Stimulated activated naive CD4-positive, alpha-beta T cell treated with Interleukin-2 at 50 U/mL for 16 hours (primary cell): ENCODE results near the gene PTGES2.
A peak's percentile ranks its signal among the peaks of the same experiment; 100 is the strongest.
"Not testable (repeated sequence)": the region's sequence is repeated elsewhere in the genome, so short reads cannot be mapped to it uniquely, and the experiment has no call there.

ENCODE experiments used
- DNase-seq: peaks from one replicate; lab custom pipeline; 2025; lab: John Stamatoyannopoulos, UW

Gene PTGES2

GRCh38 chr9:128136816-128137793 lies 9.6 kb upstream of the PTGES2 start:
- DNase-seq, result no peak

GRCh38 chr9:128135561-128135960 lies 8.0 kb upstream of the PTGES2 start:
- DNase-seq, result not testable (repeated sequence)

GRCh38 chr9:128132139-128132538 lies 4.6 kb upstream of the PTGES2 start:
- DNase-seq, result not testable (repeated sequence)

- not testable (repeated sequence) for DNase-seq
Observed at GRCh38 chr9:128131346-128131745, 3.8 kb upstream of the PTGES2 start.

- not testable (repeated sequence) for DNase-seq
Observed at GRCh38 chr9:128130651-128131050, 3.1 kb upstream of the PTGES2 start.

- DNase-seq, result not testable (repeated sequence)
Observed at GRCh38 chr9:128129976-128130590, 2.6 kb upstream of the PTGES2 start.

- no peak for DNase-seq
Observed at GRCh38 chr9:128128836-128129590, 1.5 kb upstream of the PTGES2 start.

GRCh38 chr9:128127990-128128835 lies 684 bp upstream of the PTGES2 start:
- peak; percentile 87 for DNase-seq

- DNase-seq, result no peak
Observed at GRCh38 chr9:128125580-128126354, 1.8 kb downstream of the PTGES2 start.

GRCh38 chr9:128124873-128125579 lies 2.5 kb downstream of the PTGES2 start:
- no peak for DNase-seq

GRCh38 chr9:128124451-128124850 lies 3.1 kb downstream of the PTGES2 start:
- DNase-seq, result no peak

- DNase-seq, result no peak
Observed at GRCh38 chr9:128123451-128124080, 4.0 kb downstream of the PTGES2 start.

- DNase-seq, result no peak
Observed at GRCh38 chr9:128122809-128123175, 4.7 kb downstream of the PTGES2 start.

- DNase-seq, result no peak
Observed at GRCh38 chr9:128121924-128122808, 5.4 kb downstream of the PTGES2 start.

GRCh38 chr9:128121466-128121810 lies 6.1 kb downstream of the PTGES2 start:
- no peak for DNase-seq

- no peak for DNase-seq
Observed at GRCh38 chr9:128120741-128121465, 6.6 kb downstream of the PTGES2 start.

GRCh38 chr9:128120061-128120740 lies 7.3 kb downstream of the PTGES2 start:
- DNase-seq, result no peak
